Astrocyte of the hippocampus (primary cell): ENCODE results near the gene RMI2.

Experiments used
- DNase-seq: peaks from one replicate; pipeline ENCODE4 v3.0.0; 2011; ENCODE audit warnings: low read depth, low spot score

RMI2 gene

DNA sequence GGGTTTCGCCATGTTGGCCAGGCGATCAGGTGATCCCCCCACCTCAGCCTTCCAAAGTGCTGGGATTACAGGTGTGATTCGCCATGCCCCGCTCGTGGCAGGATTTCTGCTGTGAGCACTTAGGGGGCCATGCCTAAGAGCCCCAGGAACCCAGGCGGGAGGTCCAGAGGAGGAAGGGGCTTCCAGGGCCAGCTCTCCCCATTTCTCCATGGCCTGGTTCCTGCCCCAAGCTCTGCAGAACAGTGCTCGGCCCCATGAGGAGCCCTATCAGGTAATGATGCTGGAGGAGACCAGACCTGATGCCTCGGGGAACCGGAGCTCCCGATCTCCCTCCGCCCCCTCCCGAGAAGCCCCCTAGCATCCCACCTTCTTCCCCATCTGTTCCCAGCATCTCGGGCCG is 53.6 kb downstream of the RMI2 start:
- no peak for DNase-seq

DNA sequence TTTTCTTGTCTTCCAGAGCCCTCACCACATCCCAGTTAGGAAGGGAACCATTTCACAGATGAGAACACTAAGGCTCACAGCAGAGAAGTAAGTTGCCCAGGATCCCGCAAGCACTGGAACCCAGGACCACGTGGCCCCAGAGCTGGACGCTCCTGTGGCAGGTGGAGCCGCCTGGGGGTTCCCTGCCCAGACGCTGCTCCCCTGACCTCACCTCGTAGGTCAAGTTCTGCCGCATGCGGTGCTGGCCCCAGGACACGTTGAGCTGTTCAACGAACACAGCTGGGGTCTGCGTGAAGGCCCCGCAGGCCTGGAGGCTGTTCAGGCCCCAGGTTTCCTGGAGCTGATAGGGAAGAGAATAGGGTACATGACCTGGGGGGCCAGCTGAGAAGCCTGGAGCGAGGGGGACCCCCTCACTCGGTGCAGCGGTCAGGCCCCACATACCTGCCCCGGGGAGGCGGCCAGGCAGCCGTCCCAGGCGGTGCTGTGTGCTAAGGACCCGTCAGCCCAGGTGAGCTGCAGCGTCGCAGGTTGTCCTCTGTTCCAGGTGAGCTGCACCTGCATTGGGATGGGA is 54.1 kb downstream of the RMI2 start:
- no peak for DNase-seq

- DNase-seq = no peak
Measured at GRCh38 chr16:11400076-11400475, 54.8 kb downstream of the RMI2 start.
